NCI-H146 (cell line): ENCODE measurements around the gene PRKCE.

ENCODE experiments used
- DNase-seq: peaks from one replicate; lab custom pipeline; 2025; lab: John Stamatoyannopoulos, UW

PRKCE gene

DNA sequence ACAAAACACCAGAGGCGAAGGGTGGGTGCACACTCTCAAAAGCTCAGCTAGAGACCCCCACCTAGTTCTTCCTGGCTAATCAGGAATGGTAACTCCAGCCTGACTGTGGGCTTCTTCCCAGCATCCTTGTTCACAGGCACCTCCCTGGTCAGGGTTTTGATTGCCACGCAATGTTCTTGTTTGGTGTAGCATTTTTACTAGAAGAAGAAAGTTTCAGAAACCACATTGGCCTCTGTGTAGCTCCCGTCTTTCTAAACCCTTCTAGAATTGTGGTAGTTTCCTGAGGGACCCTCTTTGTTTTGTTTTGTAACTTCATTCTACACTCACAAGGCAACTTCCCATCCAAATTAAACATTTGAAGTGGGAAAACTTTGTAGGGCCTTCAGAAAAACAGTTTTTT is 391.2 kb downstream of the PRKCE start:
- no peak for DNase-seq

DNA sequence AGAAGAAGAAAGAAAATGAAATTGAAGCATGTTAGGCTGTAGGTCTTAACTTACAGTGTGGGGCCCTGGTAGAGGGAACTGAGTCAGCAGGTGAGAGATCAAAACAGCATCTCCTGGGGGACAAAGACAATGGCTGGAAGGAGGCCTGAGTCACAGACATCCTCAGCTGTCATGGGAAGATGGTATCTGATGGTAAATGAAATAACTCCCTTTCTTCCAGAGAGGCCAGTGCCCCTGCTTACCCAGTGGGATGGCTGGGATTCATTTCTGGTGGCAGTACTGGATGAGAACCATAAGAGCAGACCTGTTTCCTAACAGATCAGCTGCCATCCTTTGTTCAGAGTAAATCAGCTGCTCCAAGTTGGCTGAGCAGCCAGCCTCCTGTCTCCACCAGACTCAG is 394.4 kb downstream of the PRKCE start:
- DNase-seq, result no peak

DNA sequence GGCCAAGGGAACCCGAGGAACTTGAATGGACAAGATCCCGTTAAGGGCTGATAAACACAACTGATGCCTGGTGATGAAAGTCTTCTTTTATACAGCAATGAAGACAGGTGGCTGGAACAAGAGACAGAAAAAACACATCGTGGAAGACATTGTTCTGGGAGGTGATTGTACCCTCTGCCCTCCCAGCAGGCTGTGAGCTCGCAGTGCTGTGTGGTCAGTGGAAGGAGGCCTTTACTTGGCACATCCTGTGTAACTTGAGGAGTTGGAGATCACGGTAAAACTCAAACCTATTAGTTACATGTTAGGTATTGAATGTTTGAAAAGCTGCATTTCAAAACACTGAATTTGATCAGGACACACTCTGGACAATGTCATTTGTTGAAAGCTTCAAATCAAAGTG is 395.8 kb downstream of the PRKCE start:
- no peak for DNase-seq

GRCh38 chr2:46048693-46049092 is 397.2 kb downstream of the PRKCE start:
- DNase-seq, result no peak

GRCh38 chr2:46050027-46050426 is 398.6 kb downstream of the PRKCE start:
- DNase-seq, result no peak

DNA sequence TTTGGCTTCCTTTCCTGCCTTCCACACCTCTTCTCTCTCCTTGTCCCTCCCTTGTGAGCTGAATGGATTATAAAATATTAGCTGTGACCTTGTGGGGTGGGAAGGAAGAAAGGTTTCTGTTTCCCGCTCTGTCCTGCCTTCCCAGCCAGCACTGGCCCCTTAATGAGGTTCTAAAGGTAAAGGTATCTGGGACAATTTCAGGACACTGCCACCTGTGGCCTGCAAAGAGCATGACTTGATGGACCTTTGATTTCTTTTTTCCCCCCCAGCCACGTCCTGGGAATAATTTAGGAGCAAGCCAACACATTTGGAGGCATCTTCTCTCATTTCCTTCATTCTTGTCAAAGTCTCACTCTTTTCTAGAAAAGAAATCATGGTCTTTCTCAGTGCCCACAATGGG is 399.0 kb downstream of the PRKCE start:
- DNase-seq, result no peak

- no peak for DNase-seq
Measured at GRCh38 chr2:46051085-46051484, 399.6 kb downstream of the PRKCE start.

GRCh38 chr2:46053564-46053963 is 402.1 kb downstream of the PRKCE start:
- no peak for DNase-seq

DNA sequence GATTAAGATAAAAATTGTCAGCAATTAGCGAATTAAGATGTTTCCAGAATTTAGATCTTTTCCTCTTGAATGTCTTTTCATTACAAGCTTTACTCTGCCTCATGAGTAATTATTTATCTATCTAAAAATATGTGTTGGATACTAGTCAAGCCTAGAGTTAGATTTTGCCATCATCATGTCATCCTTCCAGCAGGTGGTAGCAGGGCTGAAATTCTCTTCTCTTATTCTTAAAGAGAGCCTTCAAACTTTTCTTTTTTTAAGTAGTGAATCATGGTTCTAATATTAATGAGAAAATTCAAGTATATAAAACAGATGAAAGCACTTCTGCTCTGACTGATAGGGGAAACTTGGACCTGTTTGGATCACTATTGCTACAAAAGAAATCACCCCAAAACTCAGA is 405.1 kb downstream of the PRKCE start:
- DNase-seq, result no peak

GRCh38 chr2:46058140-46058539 is 406.7 kb downstream of the PRKCE start:
- DNase-seq, result no peak

DNA sequence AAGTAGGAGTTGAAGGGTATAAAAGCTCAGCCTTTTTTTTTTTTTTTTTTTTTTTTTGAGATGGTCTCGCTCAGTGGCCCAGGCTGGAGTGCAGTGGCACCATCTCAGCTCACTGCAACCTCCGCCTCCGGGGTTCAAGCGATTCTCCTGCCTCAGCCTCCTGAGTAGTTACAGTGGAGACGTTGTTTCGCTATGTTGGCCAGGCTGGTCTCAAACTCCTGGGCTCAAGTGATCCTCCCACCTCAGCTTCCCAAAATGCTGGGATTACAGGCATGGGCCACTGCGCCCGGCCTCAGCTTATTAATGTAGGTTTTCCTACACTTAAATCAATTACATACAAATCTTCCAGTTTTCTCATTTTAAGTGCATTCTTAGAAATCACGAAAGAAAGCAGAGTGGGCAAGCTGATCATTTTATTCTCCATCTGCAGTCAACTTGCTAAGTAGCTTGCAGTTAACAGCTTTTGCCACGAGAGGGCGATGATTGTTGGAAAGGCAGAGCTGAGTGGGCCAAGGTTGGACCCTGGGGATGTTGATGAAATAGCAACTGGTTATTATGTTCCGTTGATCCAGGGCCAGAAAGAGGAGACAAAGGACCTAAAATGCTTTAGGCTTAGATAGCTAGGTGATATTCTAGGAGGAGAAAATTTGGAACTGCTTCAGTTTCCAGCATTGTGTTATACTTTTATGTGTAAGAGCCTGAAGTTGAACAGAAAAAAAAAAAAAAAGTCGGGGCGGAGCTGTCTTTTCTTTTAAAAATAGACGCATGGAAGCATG is 411.4 kb downstream of the PRKCE start:
- DNase-seq, result peak; percentile 64

DNA sequence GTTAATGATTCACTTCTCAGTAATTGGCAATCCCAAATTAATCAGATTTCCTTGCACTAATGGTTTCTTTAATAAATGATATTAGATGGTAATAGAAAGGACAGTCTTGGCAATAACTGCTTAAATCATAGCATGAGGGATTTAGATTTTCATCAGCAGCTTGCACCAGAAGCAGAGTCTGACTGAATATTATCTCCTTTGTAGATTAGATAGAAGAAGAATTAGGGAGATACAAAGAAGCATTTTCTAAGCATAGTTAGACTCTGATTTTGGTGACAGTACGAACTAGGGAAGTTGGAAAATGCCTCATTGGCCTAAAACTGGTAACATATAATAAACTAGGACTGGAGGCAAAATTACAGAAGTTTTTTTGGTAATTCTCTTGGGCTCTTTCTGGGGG is 412.9 kb downstream of the PRKCE start:
- DNase-seq, result no peak

- no peak for DNase-seq
Measured at GRCh38 chr2:46065152-46065551, 413.7 kb downstream of the PRKCE start.

DNA sequence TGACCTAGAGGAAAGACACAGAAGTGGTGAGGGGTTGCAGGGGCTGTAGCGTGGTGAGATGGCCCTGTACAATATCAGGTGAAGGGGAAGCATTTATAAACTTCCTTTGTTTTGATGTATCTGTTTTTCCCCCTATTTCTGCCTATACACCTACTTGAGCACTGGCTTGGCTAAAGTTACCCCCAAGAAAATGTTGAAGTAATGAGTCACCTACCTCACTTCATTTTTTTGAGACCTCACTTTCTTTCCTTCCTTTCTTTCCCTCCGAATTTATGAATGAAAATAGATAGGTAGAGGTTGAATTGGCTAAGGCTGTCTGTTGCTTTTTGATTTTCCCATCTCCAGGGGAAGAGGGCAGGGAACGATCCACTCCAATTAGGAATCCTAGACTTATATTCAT is 414.6 kb downstream of the PRKCE start:
- no peak for DNase-seq

DNA sequence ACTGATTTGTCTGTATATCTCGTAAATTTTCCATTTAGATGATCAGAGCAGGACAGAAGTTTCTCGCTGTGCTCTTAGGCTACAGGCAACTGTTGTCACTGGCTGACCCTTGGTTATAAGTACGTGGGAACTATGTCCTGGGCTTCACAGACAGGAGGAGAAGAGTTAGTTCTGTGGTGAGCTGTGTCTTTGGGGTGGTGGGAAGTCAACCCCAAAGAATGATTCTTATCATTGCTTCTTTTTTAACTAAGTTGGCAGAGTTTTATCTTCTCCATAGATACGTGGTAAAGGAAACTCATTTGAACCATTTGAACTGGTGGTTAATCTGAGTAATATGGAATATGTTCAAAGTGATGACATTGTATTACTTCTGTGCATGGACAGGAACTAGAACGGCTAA is 415.1 kb downstream of the PRKCE start:
- no peak for DNase-seq

- no peak for DNase-seq
Measured at GRCh38 chr2:46067062-46067461, 415.6 kb downstream of the PRKCE start.

DNA sequence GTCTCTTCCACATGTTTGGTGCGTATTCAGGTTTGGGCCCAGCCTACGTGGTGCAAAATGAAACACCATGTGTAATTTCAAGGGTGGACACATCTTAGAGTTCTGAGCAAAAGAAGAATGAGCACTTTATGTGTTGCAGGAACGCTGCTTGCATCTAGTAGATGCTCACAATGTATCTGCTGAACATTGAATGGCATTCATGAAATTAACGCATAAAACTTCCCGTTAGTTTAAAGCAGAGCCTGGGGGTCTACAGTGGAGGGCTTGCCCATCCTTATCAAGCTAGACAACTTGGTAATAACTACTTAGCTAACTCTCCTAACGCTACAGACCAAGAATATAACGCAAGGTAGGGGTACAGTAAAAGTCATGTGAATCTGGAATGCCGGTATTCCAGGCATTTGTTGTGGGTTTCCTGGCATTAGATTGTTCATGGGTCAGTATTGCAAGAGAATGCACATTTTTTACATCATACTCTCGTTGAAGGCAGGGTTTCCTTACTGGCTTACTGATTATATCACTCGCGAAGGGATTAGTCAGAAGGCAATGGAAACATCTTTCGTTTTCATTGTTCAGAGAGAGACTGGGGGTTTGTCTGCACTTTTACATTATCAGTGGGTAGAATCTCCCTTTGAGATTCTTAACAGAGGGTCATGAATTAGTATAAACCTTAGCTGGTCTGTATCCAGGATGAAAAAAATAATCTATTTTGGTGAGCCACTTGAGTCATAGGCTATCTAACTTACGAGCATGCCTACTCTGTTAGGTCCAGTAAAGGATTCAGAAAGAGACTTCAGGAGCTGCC is 416.2 kb downstream of the PRKCE start:
- no peak for DNase-seq

GRCh38 chr2:46068636-46069035 is 417.2 kb downstream of the PRKCE start:
- no peak for DNase-seq

DNA sequence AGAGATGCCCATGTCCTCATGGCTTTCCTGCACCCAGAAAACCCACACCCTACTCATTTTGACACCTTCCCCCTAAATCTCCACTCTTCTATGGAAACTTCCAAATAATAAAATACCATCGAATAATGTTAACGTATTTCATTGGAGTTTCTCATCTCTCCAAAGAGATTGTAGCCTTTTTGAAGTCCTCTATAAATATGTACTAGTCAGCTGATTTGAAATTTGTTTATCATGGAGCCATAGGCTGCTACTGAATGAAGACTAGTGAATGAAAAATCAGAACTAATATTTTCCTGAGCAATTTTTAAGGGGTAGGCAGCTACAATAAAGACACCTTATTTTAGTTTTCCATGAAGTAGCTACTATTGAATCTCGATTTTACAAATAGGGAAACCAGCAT is 419.6 kb downstream of the PRKCE start:
- DNase-seq, result no peak

DNA sequence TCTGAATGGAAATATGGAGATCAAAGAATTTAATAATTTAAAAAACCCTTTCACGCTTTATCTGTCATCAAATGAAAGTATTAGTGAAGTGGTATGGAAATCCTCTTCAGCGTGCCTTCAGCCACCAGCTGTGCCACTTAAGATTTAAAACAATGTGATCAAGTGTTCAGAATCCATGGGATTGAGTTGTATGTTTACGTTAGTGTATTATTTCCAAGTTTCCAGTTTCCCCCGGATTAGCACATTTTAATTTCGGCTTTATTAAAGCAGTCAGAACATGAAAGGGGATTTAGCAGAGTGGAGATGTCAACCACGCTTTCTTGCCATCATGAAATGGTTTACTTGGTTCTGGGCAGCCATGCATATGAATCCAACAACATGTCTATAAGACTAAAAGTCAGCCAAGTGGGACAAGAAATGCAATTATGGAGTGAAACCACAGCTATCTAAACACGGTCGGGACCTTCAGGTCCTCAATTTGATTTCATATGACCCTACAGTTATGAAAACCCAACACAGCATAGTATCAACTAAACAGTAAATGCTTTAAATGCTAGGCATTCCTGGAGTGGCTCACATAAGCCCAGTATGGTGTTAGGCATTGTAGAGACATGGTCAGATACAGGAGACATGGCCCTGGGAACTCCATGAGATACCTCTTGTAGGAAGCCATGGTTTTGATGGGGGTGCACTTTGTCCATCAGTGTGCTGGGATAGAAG is 420.8 kb downstream of the PRKCE start:
- DNase-seq, result no peak

- DNase-seq, result no peak
Measured at GRCh38 chr2:46073540-46074046, 422.1 kb downstream of the PRKCE start.

- DNase-seq, result no peak
Measured at GRCh38 chr2:46074501-46074900, 423.0 kb downstream of the PRKCE start.

GRCh38 chr2:46075848-46076247 is 424.4 kb downstream of the PRKCE start:
- DNase-seq, result no peak
